H9 (cell line): ENCODE data around the gene TRIM40. TPM values are rescaled to one million over a fixed set of nuclear protein-coding genes. Genes with fewer than 3 reads are reported as not detected.

Experiments
- DNase-seq: peaks from one replicate; pipeline ENCODE4 v3.0.0-alpha.2; 2017
- H2AFZ ChIP-seq: one replicate; pipeline ENCODE4 v1.6.1; 2013; ENCODE audit warnings: mild to moderate bottlenecking, low read length, control low read depth, moderate library complexity
- H2AK5ac ChIP-seq: 2 replicates; pipeline ENCODE4 v1.6.1; 2013; ENCODE audit warnings: low read length, control low read depth, mixed read lengths; ENCODE audit not compliant: insufficient read length
- H2BK120ac ChIP-seq: one replicate; pipeline ENCODE4 v1.6.1; 2013; ENCODE audit warnings: low read depth, mild to moderate bottlenecking, low read length, control low read depth, inconsistent platforms; ENCODE audit not compliant: poor library complexity, severe bottlenecking
- H2BK12ac ChIP-seq: 2 replicates; pipeline ENCODE4 v1.6.1; 2013; ENCODE audit warnings: low read length, control low read depth, mixed read lengths, low read depth; ENCODE audit not compliant: insufficient read length
- H2BK15ac ChIP-seq: 2 replicates; pipeline ENCODE4 v1.6.1; 2013; ENCODE audit warnings: low read depth, low read length, control low read depth
- H2BK20ac ChIP-seq: one replicate; pipeline ENCODE4 v1.6.1; 2013; ENCODE audit warnings: low read depth, mild to moderate bottlenecking, low read length, control low read depth, inconsistent platforms; ENCODE audit not compliant: poor library complexity, severe bottlenecking
- H2BK5ac ChIP-seq: 2 replicates; pipeline ENCODE4 v1.6.1; 2013; ENCODE audit warnings: low read length, control low read depth, mixed read lengths; ENCODE audit not compliant: insufficient read length
- H3K14ac ChIP-seq: 2 replicates; pipeline ENCODE4 v1.6.1; 2013; ENCODE audit warnings: low read length, control low read depth; ENCODE audit not compliant: insufficient read depth
- H3K18ac ChIP-seq: 2 replicates; pipeline ENCODE4 v1.6.1; 2013; ENCODE audit warnings: low read depth, mild to moderate bottlenecking, mixed read lengths, low read length, control low read depth; ENCODE audit not compliant: insufficient read length
- H3K23ac ChIP-seq: 2 replicates; pipeline ENCODE4 v1.6.1; 2013; ENCODE audit warnings: low read length, control low read depth, mixed read lengths, low read depth; ENCODE audit not compliant: insufficient read length
- H3K23me2 ChIP-seq: 2 replicates; pipeline ENCODE4 v1.6.1; 2013; ENCODE audit warnings: low read depth, mild to moderate bottlenecking, mixed read lengths, low read length, control low read depth; ENCODE audit not compliant: insufficient read length, poor library complexity, severe bottlenecking
- H3K27ac ChIP-seq: 2 replicates; pipeline ENCODE4 v1.5.1; 2013; ENCODE audit warnings: low read length, control low read depth, mixed read lengths, low read depth; ENCODE audit not compliant: insufficient read length
- H3K27me3 ChIP-seq: 2 replicates; pipeline ENCODE4 v1.6.1; 2013; ENCODE audit warnings: low read length, control low read depth, inconsistent platforms; ENCODE audit not compliant: insufficient read depth
- H3K4ac ChIP-seq: 2 replicates; pipeline ENCODE4 v1.6.1; 2013; ENCODE audit warnings: low read depth, mild to moderate bottlenecking, control low read depth, inconsistent platforms, low read length, moderate library complexity
- H3K4me1 ChIP-seq: 2 replicates; pipeline ENCODE4 v1.6.1; 2013; ENCODE audit warnings: low read length, control low read depth, inconsistent platforms; ENCODE audit not compliant: insufficient read depth
- H3K4me2 ChIP-seq: 2 replicates; pipeline ENCODE4 v1.6.1; 2013; ENCODE audit warnings: low read length, control low read depth, mixed read lengths; ENCODE audit not compliant: insufficient read length, insufficient read depth
- H3K56ac ChIP-seq: 2 replicates; pipeline ENCODE4 v1.6.1; 2013; ENCODE audit warnings: low read depth, mild to moderate bottlenecking, mixed read lengths, low read length, control low read depth; ENCODE audit not compliant: insufficient read length
- H3K79me1 ChIP-seq: 2 replicates; pipeline ENCODE4 v1.6.1; 2013; ENCODE audit warnings: low read depth, mild to moderate bottlenecking, moderate library complexity, low read length, control low read depth, inconsistent platforms; ENCODE audit not compliant: insufficient read depth, poor library complexity, severe bottlenecking
- H3K79me2 ChIP-seq: 2 replicates; pipeline ENCODE4 v1.6.1; 2013; ENCODE audit warnings: low read length, control low read depth, inconsistent platforms; ENCODE audit not compliant: insufficient read depth
- H3K9ac ChIP-seq: 2 replicates; pipeline ENCODE4 v1.6.1; 2013; ENCODE audit warnings: low read length, control low read depth, mixed read lengths; ENCODE audit not compliant: insufficient read length; ENCODE audit errors: extremely low read depth
- H3K9me3 ChIP-seq: one replicate; pipeline ENCODE4 v1.6.1; 2013; ENCODE audit warnings: low read depth, low read length, inconsistent platforms; ENCODE audit not compliant: control insufficient read depth
- H3T11ph ChIP-seq: one replicate; pipeline ENCODE4 v1.6.1; 2013; ENCODE audit warnings: mild to moderate bottlenecking, low read length, control low read depth, inconsistent platforms
- H4K20me1 ChIP-seq: one replicate; pipeline ENCODE4 v1.6.1; 2013; ENCODE audit not compliant: control insufficient read depth, insufficient read length, insufficient read depth
- H4K5ac ChIP-seq: 2 replicates; pipeline ENCODE4 v1.6.1; 2013; ENCODE audit warnings: low read depth, mild to moderate bottlenecking, mixed read lengths, low read length, control low read depth; ENCODE audit not compliant: insufficient read length
- H4K8ac ChIP-seq: replicated peaks from 2 replicates; pipeline ENCODE4 v1.6.1; 2013; ENCODE audit warnings: low read length, control low read depth, mixed read lengths, low read depth; ENCODE audit not compliant: insufficient read length
- H4K91ac ChIP-seq: 2 replicates; pipeline ENCODE4 v1.6.1; 2013; ENCODE audit warnings: low read depth, mild to moderate bottlenecking, moderate library complexity, mixed read lengths, low read length, control low read depth; ENCODE audit not compliant: insufficient read length
- H3K27ac Mint-ChIP-seq, 3 experiments: 2 replicates in 2 of 3; 3 replicates in 1 of 3; pipeline ENCODE4 v1.8.0; 2020 to 2021; ENCODE audit warnings: mixed read lengths in 3 of 3, mild to moderate bottlenecking in 1 of 3, moderate library complexity in 1 of 3
- H3K27me3 Mint-ChIP-seq: 2 replicates; pipeline ENCODE4 v1.8.0; 2021; ENCODE audit warnings: low read depth, mild to moderate bottlenecking, moderate library complexity, mixed read lengths
- H3K36me3 Mint-ChIP-seq, 3 experiments: 2 replicates in 2 of 3; 3 replicates in 1 of 3; pipeline ENCODE4 v1.8.0; 2020 to 2021; ENCODE audit warnings: low read depth in 3 of 3, mixed read lengths in 3 of 3; ENCODE audit not compliant: insufficient read depth in 1 of 3
- H3K4me1 Mint-ChIP-seq, 2 experiments: 2 replicates each; pipeline ENCODE4 v1.8.0; 2020; ENCODE audit warnings: mixed read lengths in 2 of 2
- H3K4me3 Mint-ChIP-seq, 2 experiments: 2 replicates in 1 of 2; 3 replicates in 1 of 2; pipeline ENCODE4 v1.8.0; 2020 to 2021; ENCODE audit warnings: mild to moderate bottlenecking in 2 of 2, mixed read lengths in 2 of 2, moderate library complexity in 1 of 2
- H3K9me3 Mint-ChIP-seq, 2 experiments: 2 replicates in 1 of 2; 3 replicates in 1 of 2; pipeline ENCODE4 v1.8.0; 2020; ENCODE audit warnings: mild to moderate bottlenecking in 2 of 2, mixed read lengths in 2 of 2, moderate library complexity in 1 of 2
- WGBS: extraction: QIAGEN DNeasy Blood & Tissue Kit; methylation state at CpG from one replicate; pipeline ENCODE4 v1.1.7; 2013; ENCODE audit warnings: missing lambda C conversion rate, low lambda C conversion rate, mixed read lengths; ENCODE audit not compliant: insufficient read length; ENCODE audit errors: extremely low coverage; 5-methylcytosine and 5-hydroxymethylcytosine counted together
- total RNA-seq: library from RNA; stranded (reverse); gene quantifications from 2 replicates; pipeline ENCODE4 v1.2.1, GENCODE V29; 2021
- TF ChIP-seq, protein P1 (sequence below): fragments of 200-600 bp; sonication (generic); conservative IDR thresholded peaks from 3 replicates; pipeline ENCODE4 v1.8.0; 2021; ENCODE audit warnings: antibody characterized with exemption, mild to moderate bottlenecking

The TRIM40 gene
- total RNA-seq, 1 experiment from 2014 or later = not detected

DNA sequence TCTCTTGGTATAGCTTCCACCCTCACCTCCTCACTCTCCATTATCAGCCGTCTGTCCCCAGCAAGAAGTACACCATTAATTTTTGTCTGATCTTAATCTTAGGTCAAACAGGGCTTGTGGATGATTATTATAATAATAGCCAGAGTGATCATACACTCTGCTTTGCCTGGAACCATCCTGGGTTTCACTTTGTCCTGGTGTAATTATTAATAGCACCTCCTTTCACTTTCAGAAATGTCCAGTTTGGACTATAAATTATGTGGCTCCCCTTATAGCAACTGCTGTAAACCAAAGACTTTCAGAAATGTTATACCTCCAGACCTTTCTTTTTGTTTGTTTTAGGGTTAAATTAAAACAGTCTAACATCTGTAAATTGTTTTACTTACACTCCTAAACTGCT, 22.1 kb upstream of the TRIM40 start:
- no peak overlapping the region for H3K4ac ChIP-seq
- Mint-ChIP-seq H3K4me1 (no peaks in the 10 kb centered on the region), H3K4me3 (no peak overlapping the region), H3K27me3 (peaks cover 58% of the 10 kb centered on the region), H3K9me3 (no peaks in the 10 kb centered on the region), H3K36me3 (no peaks in the 10 kb centered on the region), H3K27ac (no peak overlapping the region)
- no peak overlapping the region for H2AFZ ChIP-seq
- H2BK5ac ChIP-seq = no peak overlapping the region
- TF ChIP-seq, protein P1, sequence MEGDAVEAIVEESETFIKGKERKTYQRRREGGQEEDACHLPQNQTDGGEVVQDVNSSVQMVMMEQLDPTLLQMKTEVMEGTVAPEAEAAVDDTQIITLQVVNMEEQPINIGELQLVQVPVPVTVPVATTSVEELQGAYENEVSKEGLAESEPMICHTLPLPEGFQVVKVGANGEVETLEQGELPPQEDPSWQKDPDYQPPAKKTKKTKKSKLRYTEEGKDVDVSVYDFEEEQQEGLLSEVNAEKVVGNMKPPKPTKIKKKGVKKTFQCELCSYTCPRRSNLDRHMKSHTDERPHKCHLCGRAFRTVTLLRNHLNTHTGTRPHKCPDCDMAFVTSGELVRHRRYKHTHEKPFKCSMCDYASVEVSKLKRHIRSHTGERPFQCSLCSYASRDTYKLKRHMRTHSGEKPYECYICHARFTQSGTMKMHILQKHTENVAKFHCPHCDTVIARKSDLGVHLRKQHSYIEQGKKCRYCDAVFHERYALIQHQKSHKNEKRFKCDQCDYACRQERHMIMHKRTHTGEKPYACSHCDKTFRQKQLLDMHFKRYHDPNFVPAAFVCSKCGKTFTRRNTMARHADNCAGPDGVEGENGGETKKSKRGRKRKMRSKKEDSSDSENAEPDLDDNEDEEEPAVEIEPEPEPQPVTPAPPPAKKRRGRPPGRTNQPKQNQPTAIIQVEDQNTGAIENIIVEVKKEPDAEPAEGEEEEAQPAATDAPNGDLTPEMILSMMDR = no peak
- no peak overlapping the region for H4K5ac ChIP-seq
- H3K14ac ChIP-seq = no peak overlapping the region
- H3T11ph ChIP-seq = no peak overlapping the region
- no peak overlapping the region for H2BK20ac ChIP-seq
- H3K79me2 ChIP-seq = 0 out of 2 replicates have a peak, but pooled peaks cover 2% of the 10 kb centered on the region
- H3K27ac ChIP-seq = no peak overlapping the region
- no peak overlapping the region for H2BK12ac ChIP-seq
- no peak overlapping the region for H3K4me2 ChIP-seq
- no peak overlapping the region for H2AK5ac ChIP-seq
- H3K56ac ChIP-seq = no peak overlapping the region
- no peak overlapping the region for H3K18ac ChIP-seq
- H3K9ac ChIP-seq = no peak overlapping the region
- H3K23me2 ChIP-seq = no peaks in the 10 kb centered on the region
- H4K8ac ChIP-seq = no peak overlapping the region
- no peak overlapping the region for H2BK15ac ChIP-seq
- no peaks in the 10 kb centered on the region for H3K4me1 ChIP-seq
- no peaks in the 10 kb centered on the region for H3K9me3 ChIP-seq
- H4K91ac ChIP-seq = no peak overlapping the region
- DNase-seq = no peak
- no peak overlapping the region for H2BK120ac ChIP-seq
- WGBS = no CpG with 5 or more reads among the region's 1 CpG
- H3K79me1 ChIP-seq = no peaks in the 10 kb centered on the region
- H4K20me1 ChIP-seq = no peaks in the 10 kb centered on the region
- no peak overlapping the region for H3K23ac ChIP-seq
- no peaks in the 10 kb centered on the region; the same call in 1 of the 2 replicates for H3K27me3 ChIP-seq
